Endothelial cell (in vitro differentiated cells): ENCODE measurements around the gene RNF13. TPM values are rescaled to one million over a fixed set of nuclear protein-coding genes. Genes with fewer than 3 reads are reported as not detected.

ENCODE experiments used
- DNase-seq: peaks from one replicate; pipeline ENCODE4 v3.0.0; 2021; ENCODE audit warnings: low spot score
- H3K27ac Mint-ChIP-seq: one replicate; pipeline ENCODE4 v1.8.0; 2021; ENCODE audit warnings: mixed read lengths, inconsistent platforms; ENCODE audit not compliant: unreplicated experiment
- H3K27me3 Mint-ChIP-seq: one replicate; pipeline ENCODE4 v1.8.0; 2021; ENCODE audit warnings: mild to moderate bottlenecking, moderate library complexity, mixed read lengths, inconsistent platforms; ENCODE audit not compliant: unreplicated experiment
- H3K36me3 Mint-ChIP-seq: one replicate; pipeline ENCODE4 v1.8.0; 2021; ENCODE audit warnings: mild to moderate bottlenecking, low read depth, mixed read lengths, inconsistent platforms; ENCODE audit not compliant: unreplicated experiment
- H3K4me1 Mint-ChIP-seq: one replicate; pipeline ENCODE4 v1.8.0; 2021; ENCODE audit warnings: mild to moderate bottlenecking, mixed read lengths, inconsistent platforms; ENCODE audit not compliant: unreplicated experiment
- H3K4me3 Mint-ChIP-seq: one replicate; pipeline ENCODE4 v1.8.0; 2021; ENCODE audit warnings: mild to moderate bottlenecking, mixed read lengths, inconsistent platforms; ENCODE audit not compliant: unreplicated experiment
- H3K9me3 Mint-ChIP-seq: one replicate; pipeline ENCODE4 v1.8.0; 2021; ENCODE audit warnings: mixed read lengths, inconsistent platforms; ENCODE audit not compliant: unreplicated experiment
- total RNA-seq: library from RNA; stranded (reverse); fragmentation: NEBNext Ultra II Directional; extraction: Animal tissue kit (Norgen Biotek cat#: 25700); gene quantifications from one replicate; pipeline ENCODE4 v1.2.1, GENCODE V29; 2021; ENCODE audit not compliant: unreplicated experiment
- TF ChIP-seq, protein P1 (sequence below): fragments of 200-600 bp; sonication (generic); IDR thresholded peaks from one replicate; pipeline ENCODE4 v1.5.0; 2021; ENCODE audit warnings: antibody characterized with exemption; ENCODE audit not compliant: unreplicated experiment

RNF13 gene
- total RNA-seq, 1 donor from 2014 or later, result 30.7 TPM

DNA sequence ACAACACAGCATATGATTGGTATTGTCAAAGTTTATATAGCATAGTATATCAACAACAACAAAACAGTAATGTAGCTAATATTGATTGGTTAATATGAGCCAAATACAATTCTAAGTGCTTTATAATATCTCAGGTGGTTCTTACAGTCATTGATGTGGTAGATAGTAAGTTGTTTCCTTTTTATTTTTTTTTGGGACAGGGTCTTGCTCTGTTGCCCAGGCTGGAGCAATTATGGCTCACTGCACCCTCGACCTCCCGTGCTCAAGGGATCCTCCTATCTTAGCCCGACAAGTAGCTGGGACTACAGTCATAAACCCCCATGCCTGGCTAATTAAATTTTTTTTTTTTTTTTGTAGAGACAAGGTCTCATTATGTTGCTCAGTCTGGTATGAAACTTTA, 2.7 kb downstream of the RNF13 start:
- H3K4me1 Mint-ChIP-seq, result peaks cover 32% of the 10 kb centered on the region
- H3K36me3 Mint-ChIP-seq, result no peaks in the 10 kb centered on the region
- H3K9me3 Mint-ChIP-seq, result no peaks in the 10 kb centered on the region
- H3K27me3 Mint-ChIP-seq, result peaks cover 3% of the 10 kb centered on the region
- TF ChIP-seq, protein P1, sequence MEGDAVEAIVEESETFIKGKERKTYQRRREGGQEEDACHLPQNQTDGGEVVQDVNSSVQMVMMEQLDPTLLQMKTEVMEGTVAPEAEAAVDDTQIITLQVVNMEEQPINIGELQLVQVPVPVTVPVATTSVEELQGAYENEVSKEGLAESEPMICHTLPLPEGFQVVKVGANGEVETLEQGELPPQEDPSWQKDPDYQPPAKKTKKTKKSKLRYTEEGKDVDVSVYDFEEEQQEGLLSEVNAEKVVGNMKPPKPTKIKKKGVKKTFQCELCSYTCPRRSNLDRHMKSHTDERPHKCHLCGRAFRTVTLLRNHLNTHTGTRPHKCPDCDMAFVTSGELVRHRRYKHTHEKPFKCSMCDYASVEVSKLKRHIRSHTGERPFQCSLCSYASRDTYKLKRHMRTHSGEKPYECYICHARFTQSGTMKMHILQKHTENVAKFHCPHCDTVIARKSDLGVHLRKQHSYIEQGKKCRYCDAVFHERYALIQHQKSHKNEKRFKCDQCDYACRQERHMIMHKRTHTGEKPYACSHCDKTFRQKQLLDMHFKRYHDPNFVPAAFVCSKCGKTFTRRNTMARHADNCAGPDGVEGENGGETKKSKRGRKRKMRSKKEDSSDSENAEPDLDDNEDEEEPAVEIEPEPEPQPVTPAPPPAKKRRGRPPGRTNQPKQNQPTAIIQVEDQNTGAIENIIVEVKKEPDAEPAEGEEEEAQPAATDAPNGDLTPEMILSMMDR, result no peak
- H3K27ac Mint-ChIP-seq, result no peak overlapping the region
- DNase-seq, result no peak
- no peak overlapping the region for H3K4me3 Mint-ChIP-seq

DNA sequence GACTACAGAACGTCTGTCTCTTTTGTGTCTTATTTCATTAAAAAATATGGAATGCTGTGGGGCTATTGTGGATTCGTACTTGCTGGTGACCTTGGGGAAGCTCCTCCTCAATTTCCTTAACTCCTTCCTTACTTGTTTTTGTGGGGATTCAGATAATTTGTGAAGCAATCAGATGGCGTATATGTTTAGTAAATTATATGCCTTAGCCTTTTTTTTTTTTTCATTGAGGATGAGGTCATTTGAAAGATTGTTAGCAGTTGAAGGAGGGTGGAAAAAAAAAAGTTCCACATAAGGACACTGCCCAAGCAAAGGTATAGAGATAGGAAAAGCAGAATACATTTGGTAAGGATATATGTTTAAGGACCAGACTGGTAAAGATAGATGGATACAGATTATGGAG, 3.3 kb downstream of the RNF13 start:
- H3K4me3 Mint-ChIP-seq, result no peak overlapping the region
- H3K27me3 Mint-ChIP-seq, result peaks cover 3% of the 10 kb centered on the region
- no peaks in the 10 kb centered on the region for H3K36me3 Mint-ChIP-seq
- TF ChIP-seq, protein P1, result no peak
- no peak for DNase-seq
- no peak overlapping the region for H3K27ac Mint-ChIP-seq
- H3K4me1 Mint-ChIP-seq, result peaks cover 32% of the 10 kb centered on the region
- H3K9me3 Mint-ChIP-seq, result no peaks in the 10 kb centered on the region

DNA sequence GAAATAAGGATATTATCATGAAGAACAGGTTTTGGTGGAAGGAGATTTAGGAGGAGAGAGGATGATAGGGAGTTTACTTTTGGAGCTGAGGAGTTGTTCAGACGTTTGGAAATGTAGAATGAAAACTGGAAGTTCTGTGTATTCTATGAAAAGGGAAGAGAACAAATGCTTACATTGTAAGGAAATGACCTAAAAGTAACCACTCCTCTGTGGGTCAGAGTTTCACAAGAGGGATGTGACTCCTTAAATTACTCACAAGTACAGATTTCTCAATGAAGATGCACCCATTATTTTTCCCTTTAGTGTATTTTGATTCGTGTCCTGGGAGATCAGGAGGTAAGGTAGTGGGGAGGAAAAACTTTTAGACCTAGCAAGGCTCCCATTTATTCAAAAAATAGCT, 4.0 kb downstream of the RNF13 start:
- Mint-ChIP-seq H3K4me3 (no peak overlapping the region), H3K27ac (no peak overlapping the region), H3K9me3 (no peaks in the 10 kb centered on the region), H3K4me1 (peaks cover 32% of the 10 kb centered on the region), H3K27me3 (peaks cover 3% of the 10 kb centered on the region), H3K36me3 (no peaks in the 10 kb centered on the region)
- TF ChIP-seq, protein P1, result no peak
- no peak for DNase-seq

DNA sequence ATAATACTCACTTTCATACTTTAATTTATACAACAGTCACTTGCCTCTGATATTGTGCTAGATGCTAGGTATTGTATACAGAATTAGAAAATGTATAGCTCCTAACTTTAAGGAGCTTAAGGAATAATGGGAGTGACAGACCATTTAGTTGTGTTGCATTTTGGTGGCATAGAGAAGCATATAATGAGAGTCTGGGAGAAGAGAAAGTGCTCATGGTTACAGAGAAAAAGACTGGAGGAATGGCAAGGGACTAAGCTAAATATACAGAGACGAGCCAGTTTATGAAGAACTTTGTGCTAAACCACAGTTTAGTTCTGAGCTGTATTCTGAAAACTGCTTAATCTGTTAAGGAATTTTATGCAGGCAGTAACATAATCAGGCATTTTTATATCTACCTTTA, 6.4 kb downstream of the RNF13 start:
- DNase-seq, result no peak
- Mint-ChIP-seq H3K4me3 (no peak overlapping the region), H3K36me3 (no peaks in the 10 kb centered on the region), H3K4me1 (peaks cover 15% of the 10 kb centered on the region), H3K27me3 (no peaks in the 10 kb centered on the region), H3K27ac (no peak overlapping the region), H3K9me3 (no peaks in the 10 kb centered on the region)
- TF ChIP-seq, protein P1, result no peak

DNA sequence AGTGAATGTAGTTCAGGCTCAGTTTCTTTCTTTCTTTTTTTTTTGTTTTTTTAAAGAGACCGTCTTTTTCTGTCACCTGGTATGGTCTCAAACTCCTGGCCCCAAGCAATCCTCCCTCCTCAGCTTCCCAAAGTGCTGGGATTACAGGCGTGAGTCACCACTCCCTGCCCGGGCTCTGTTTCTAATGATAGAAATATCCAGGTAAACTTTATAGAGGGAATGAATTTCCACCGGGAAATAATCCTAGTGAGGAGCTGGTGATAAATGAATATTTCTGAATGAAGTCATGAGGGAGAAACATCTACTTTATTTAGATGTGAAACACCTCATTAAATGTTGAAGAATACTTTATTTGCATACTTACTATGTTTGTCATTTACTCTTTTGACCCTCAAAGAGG, 7.2 kb downstream of the RNF13 start:
- DNase-seq, result no peak
- no peak overlapping the region for H3K27ac Mint-ChIP-seq

More for the DNA sequence above, 7.2 kb downstream of the RNF13 start:
- Mint-ChIP-seq H3K4me1 (peaks cover 14% of the 10 kb centered on the region), H3K9me3 (no peaks in the 10 kb centered on the region), H3K36me3 (no peaks in the 10 kb centered on the region), H3K27me3 (no peaks in the 10 kb centered on the region), H3K4me3 (no peak overlapping the region)
- TF ChIP-seq, protein P1, result no peak
